HG02571 (cell line): Measurements from ENCODE around the gene MGAT3.
A peak's percentile ranks its signal among the peaks of the same experiment; 100 is the strongest.
"Not testable (repeated sequence)": the region's sequence is repeated elsewhere in the genome, so short reads cannot be mapped to it uniquely, and the experiment has no call there.

Source experiments
- ATAC-seq: cut with Tn5 transposase; IDR thresholded peaks from one replicate; pipeline ENCODE4 v1.9.1; 2021; ENCODE audit warnings: mild to moderate bottlenecking, moderate library complexity; ENCODE audit not compliant: unreplicated experiment

MGAT3 gene

DNA sequence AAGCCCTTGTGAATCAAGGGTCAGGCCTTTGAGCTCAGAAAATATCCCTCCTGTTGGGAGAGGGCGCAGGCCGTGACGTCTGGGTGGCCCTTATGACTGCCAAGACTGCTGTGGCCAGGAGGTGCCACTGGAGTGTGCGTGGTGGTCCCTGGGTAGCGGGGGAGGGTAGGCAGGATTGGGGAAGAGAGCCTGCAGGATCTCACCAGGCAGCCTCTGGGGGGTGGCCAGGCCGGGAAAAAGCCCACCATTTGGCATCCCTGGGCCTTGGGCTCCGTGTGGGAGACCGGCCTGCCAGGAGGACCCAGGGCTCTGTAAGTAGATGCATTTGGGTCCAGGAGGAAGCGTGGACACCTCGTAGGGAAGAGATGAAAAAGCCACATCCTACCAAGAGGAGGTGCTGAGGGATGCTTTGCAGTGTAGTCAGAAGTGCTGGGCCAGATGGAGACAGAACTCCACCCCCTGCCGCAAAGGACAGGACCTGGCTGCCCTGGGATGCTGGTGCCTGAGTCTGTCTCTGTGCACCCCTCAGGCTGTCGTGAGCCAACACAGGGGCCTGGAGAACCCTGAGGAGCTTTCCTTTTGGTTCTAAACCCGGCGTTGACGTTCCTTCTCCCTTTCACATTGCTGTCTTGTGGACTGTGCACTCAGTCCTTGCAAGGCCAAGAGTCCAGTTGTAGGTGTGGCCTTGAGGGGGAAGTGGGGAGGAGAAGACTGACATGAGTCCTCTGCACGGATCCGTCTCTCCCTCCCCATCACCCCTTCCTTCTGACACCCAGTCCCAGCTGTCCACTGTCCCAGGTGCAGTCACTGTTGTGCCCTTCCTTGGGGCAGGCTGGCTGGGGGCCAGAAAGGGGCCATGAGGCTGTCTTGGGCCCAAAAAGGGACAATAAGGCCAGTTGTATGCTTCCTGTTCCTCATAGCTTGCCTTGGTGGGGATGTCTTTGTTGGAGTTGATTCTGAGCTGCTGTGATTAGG, 32.6 kb downstream of the MGAT3 start:
- ATAC-seq = no peak

DNA sequence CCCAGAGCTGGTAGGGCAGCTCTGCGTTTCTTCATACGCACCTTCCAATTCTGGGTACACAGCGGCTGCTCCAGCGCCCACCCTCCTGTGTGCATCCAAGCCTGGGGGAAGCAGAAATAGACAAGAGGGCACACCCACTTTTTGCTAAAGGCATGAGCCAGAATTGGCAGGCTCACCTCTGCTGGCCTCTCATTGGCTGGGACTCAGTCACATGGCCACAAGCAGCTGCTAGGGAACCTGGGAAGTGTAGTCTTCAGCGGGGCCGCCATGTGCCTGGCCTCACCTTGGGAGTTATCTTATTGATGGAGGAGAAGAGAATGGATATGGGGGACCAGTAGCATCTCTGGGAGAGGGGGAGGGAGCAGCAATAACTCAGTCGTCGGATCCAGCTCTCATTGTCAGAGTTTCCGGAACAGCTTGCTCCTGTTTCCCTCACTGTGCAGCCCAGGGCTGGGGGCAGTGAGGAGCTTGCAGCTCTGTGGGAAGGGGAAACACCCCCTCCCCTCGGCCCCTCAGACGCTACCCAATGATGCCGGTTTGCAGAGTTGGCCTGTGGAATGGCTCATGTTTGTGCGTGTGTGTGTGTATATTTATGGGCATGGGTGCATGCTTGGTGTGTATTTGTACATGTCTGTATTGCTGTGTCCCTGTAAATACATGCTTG, 33.5 kb downstream of the MGAT3 start:
- peak; percentile 79 for ATAC-seq

DNA sequence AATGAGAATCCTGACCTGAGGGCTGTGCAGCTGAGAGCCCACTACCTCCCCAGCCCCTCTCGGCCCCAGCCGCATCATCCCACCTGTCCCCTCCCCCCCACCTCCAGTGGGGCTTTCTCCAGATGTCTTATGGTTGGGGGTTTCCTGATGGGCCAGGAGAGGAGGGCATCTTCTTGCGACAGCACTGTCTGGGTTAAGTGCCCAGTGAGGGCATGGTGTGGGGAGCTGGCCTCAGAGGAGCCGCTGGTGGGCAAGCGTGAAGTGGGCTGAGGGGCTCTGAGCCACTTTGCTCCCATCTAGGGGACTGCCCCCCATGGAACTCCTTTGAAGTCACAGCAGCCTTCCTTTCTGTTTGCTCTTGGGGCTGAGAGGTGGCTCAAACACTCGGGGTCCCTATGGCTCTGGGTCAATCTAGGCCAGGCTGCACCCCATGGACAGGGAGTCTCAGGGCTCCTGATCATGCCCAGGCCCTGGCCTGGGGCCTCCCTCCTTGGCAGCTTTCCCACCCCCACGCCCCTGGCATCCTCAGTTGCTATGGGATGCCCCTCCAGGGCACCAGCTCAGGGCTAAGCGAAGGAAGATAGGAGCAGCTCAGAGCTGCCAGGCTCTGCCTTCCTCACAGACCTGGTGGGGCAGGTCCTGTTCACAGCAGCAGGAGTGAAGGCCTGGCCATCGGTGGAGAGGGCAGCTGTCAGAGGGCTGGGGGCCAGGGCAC, 34.3 kb downstream of the MGAT3 start:
- ATAC-seq = no peak

DNA sequence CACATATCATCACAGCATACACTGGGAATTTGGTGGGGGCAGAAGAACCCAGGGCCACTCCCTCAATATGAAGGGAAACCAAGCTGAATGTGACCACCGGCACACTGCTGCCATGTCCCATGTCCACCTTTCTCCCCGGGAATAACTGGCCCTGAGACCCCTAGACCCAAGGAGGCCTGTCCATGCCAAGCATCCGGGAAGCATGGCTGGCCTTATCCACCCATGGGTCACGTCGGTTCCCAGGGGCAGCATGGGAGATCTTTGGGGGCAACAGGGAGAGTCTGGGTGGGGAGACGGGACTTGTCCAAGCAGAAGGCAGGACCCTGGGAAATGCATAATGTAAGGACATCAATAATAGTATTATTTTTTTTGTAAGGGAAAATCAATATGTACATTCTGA, 34.9 kb downstream of the MGAT3 start:
- ATAC-seq = no peak

DNA sequence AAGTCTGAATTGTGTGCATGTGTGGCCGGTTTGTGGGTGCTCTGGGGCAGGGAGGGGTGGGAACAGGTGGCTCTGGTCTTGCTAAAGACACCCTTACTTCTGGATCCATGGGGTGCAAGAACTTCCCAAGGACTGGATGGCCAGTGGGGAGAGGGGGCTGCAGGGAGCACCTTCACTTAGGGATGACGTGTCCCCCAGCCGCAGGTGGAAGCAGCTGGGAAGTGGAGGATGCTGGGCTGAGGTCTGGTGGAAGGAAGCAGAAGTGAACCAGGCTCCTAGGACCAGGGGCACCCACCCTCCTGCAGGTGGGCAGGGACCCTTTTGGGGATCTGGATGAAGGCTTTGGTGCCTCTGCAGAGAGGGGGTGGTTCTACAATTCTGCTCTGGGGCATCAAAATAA, 35.4 kb downstream of the MGAT3 start:
- ATAC-seq = no peak

DNA sequence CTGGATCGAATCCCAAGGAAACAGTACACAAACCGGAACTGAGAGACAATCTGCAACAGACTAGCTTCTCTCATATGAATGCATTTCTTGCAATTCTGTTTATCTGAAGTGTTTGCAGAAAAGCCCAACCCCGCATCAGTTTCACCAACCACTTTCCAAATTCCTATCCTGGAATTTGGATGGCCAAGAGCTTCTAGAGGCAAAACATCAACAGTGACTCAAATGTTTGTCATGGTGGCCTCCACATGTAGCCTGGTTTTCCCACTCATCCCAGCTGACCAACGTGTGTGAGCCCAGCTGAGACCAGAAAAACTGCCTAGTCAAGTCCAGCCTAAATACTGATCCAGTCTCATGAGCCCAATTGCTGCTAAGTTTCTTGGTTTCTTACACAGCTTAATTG, 36.9 kb downstream of the MGAT3 start:
- ATAC-seq = no peak

DNA sequence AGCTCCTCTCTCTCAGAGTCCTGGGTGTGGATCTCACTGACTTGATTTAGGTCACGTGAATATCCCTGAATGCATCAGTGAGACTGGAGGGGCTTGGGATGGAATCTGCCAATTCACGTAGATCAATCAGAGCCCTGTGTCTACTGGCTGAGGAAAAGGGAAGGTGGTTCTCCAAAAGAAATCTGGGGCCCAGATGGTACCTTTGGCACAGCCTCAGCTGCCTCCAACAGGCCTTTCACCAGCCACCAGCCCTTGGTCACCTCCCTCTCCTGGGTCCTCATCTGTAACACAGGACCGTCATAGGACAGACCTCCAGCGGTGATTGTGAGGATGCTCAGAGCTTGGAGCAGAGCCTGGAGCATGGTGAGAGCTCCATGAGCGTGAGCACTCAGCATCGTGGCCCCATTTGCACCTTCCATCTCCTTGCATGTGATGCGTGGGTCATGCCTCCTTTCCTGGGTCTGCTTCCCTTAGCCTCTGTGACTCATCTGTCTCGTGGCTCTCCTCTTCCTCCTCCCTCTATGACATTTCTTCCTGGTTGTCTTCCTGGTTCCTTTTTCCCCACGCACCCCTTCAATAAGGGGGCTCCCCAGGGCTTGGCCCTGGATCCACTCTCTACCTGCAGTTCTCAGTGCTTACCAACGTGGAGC, 37.8 kb downstream of the MGAT3 start:
- no peak for ATAC-seq

DNA sequence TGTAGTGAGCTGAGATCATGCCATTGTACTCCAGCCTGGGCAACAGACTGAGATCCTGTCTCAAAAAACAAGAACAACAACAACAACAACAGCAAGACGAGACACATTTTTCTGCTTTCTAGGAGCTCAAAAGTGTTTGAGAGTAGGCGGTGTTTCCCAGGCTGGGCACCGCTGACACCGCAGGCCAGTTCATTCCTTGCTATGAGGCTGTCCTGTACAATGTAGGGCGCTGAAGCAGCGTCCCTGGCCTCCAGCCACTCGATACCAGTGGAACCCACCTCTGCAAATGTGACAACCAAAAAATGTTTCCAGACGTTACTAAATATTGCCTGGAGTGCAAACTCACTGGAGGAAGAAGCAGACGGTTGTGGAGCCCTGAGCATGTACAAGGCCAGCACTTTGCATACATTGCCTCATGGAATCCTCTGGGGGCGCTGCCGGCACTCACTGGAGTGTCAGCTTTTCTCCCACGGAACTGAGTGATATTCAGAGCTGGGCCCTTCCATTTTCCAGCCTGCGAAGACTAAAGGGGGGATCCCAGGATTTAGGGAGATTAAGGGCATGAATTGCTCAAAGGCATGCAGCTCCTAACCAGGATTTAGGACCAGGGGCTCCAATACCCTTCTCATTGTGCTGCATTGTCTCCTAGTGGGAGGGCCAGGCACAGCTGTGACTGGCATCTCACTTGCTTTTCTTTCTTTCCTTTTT, 39.5 kb downstream of the MGAT3 start:
- ATAC-seq = no peak

DNA sequence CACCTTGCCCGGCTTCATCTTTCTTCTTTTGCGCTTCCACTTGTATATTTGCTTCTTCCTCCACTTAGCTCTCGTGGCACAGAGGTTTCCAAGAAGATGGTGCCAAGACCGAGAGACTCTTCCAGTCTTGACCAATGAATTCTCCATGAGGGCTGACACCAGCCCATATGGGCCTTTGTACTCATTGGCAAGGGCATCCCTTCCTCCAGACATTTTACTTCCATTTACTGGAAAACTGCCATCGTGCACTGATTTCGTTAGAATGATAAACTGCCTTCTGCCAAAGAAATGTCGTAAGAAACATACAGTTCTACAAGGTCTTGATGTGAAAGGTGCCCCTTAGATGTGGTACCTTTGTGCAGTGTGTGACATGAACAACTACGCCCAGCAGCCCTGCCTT, 40.6 kb downstream of the MGAT3 start:
- ATAC-seq = no peak

DNA sequence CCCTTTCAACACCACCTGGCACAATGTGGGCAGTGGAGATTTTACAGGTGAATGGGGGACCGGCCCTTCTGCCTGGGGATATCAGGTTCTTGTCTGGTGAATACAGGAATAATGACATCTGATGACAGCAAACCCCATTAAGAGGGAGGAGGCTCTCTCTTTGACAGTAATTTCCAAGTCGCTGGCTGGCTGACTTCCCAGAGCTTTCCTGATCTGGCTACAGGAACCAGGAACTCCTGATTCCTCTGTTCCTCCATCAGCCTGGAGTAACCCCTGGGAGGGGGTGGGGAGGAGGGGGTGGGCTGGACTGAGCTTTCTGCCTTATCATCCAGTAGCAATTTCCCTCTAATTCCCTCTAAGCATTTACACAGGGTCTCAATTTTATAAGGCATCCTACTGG, 41.6 kb downstream of the MGAT3 start:
- ATAC-seq = no peak

DNA sequence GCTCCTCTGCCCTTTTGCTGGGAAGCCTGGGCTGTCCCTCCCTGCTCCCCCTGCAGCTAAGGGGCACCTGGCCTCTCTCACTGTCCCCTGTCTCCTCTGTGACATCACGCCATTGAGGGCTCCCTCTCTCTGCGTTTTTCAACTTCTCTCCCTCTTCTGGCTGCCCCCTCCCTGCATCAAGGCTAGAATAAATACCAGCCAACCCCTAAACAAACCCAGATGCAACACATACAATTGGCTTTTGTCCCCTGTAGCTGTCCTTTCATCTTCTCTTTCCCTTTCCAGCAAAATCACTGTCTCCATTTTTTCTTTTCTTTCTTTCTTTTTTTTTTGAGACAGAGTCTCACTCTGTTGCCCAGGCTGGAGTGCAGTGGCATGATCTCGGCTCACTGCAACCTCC, 42.0 kb downstream of the MGAT3 start:
- ATAC-seq = no peak

DNA sequence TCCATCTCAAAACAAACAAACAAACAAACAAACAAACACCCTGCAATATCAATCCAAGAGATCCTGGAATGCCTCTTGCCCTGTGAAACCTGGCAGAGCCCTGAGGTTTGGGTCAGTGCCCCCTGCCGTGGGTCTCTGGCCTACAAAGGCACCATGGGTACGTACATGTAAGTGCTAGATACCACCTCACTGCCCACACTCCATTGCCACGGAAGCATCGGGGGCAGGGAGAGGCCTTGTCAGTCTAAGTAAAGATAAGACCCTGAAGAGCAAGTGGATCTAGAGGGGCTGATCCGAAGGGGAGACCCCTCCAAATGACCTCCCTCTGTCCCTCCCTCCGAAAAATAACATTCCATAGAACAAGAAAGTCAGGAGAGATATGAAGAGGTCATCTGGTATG, 43.3 kb downstream of the MGAT3 start:
- no peak for ATAC-seq

DNA sequence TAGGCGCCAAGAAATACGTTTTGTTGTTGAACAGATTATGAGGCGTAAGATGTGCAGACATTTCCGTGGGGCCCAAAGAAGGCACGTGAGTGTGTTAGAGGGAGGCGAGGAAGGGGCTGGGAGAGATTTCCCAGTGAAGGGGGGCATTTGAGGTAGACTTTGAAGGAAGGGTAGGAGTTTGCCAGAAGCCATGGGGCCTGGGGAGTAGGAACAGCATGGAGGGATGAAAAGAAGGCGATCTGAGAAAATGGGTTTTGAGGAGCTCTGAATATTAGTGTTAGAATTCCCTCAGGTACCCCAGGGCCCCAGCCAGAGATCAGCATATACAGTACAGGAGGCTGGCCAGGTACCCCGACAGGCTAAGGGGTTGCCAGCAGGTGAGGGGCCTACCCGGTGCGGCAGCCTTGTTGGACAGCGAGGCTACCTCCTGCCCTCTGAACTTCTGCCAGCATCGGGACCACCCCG, 44.9 kb downstream of the MGAT3 start:
- no peak for ATAC-seq

DNA sequence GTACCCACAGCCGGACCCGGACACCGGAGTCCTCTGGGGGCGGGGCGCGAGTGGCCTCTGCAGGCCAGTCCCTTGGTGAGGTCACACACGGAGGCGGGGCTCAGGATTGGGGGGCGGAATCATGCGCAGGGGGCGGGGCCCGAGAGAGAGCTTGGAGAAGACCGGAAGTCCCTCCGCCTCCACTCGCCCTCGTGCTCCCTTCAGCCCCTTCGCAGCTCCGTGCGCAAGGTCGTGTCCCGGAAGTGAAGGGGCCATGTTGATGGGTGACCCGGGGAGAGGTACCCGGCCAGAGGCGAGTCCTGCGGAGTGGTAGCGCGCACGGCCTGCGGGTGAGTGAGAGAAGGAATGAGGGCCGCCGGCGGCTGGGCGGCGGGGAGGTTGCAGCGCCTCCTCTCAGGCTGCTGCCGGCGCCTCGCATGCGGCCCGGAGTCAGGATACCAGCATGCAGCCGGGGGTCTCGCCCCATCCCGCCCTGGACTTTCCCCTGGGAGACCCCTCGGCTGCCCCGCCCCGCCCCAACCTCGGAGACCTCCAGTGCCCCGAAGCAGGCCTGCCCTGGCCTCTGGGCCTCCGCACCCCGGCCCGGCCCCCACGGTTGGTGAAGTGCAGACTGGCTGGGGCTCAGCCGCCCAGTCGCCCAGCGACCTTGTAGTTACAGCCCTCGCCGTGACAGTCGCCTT, 45.4 kb downstream of the MGAT3 start, which contains the start of gene MIEF1:
Gene MIEF1, plus strand, starts transcription at position 182 of the 680 bp plus-strand sequence. CDS start 9,005 bp downstream, outside the sequence.
- ATAC-seq = peak; percentile 86

DNA sequence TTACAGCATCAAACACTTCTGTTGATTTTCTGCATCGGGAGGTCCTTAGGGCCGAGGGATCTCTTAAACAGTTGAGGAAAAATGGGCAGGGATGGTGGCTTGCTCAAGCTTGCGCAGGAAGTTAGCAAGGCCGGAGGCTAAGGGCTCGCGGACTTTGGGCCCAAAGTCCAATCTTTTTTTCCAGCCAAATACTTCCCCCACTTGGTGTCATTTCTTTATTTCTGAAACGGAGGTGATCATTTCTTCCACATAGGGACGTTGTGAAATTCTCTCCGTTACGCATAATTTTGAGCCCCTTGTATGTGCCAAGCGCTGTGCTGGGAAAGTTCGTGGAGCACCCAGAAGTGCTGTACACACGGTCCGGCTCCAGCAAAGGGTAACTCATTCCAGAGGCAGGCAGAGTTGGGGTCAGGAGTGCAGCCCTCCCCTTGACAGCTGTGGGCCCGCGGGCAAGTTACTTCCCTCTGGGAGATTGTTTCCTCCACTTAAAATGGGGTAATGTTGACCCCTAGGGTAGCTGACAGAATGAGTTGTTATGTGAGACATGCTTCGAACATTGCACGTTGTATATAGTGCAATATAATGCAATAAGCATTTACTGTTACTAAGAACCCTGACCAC, 46.1 kb downstream of the MGAT3 start:
- ATAC-seq = no peak

DNA sequence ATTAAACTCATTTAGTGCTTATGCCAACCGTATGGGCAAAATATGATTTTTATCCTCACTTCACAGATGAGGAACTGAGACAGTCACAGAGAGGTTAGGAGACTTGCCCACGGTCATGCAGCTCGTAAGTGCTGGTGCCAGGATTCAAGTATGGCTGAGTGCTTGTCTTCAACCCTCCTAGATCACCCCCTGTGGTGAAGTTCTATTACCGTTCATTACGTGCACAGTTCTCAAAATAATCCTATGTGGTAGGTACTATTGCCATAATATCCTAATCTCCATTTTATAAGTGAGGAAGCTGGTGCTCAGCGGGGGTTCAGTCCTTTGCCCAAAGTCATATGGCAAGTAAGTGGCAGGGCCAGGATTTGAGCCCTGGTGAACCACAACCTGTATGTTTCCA, 46.8 kb downstream of the MGAT3 start:
- no peak for ATAC-seq

DNA sequence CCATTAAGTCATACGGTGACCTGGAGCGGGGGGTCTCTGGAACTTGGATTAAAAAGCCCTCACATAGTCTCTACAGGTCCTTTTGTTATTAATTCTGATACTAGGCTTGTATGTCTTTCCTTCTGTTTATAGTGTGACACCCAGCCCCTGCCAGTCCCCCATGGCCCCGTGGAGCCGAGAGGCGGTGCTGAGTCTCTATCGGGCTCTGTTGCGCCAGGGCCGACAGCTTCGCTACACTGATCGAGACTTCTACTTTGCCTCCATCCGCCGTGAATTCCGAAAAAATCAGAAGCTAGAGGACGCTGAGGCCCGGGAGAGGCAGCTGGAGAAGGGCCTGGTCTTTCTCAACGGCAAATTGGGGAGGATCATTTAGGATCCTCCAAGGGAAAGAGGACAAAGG, 47.3 kb downstream of the MGAT3 start:
- no peak for ATAC-seq

DNA sequence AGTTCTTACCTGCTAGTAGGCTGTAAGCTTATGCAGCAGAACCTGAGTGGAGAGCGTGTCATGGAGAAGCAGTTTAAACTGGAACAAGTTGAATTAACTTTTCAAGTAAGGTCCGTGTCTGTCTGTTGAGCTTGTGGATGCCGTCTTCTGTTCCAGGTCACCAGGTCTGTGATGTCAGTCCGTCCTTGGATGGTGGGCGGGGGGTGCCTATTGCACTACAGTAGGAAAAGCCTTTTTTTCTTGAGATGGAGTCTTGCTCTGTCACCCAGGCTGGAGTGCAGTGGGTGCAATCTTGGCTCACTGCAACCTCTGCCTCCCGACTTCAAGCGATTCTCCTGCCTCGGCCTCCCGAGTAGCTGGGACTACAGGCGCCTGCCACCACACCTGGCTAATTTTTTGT, 50.2 kb downstream of the MGAT3 start:
- ATAC-seq = not testable (repeated sequence)

DNA sequence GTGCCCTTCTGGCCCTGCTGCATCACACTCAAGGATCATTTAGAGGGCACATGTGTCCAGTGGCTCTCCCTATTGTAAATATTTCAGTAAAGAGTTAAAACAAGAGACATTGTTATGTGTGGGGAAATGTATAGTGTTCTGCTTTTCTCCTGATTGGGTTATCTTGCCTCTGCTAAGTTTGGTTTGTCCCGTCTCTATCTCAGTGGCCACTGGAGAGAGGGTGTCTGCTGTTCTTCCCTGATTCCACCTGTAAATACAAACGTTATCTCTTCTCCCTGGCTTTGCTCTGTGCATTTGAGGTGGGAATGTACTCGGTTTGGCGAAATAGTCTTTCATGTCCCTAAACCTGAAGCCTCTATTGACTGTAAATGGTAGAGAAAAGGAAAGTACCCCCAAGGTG, 51.6 kb downstream of the MGAT3 start:
- no peak for ATAC-seq
